Kidney capillary endothelial cell (primary cell): Measurements from ENCODE around the gene SHC4.
A peak's percentile ranks its signal among the peaks of the same experiment; 100 is the strongest.
"Not testable (repeated sequence)": the region's sequence is repeated elsewhere in the genome, so short reads cannot be mapped to it uniquely, and the experiment has no call there.

ENCODE experiments used
- DNase-seq: peaks from one replicate; pipeline ENCODE4 v3.0.0-alpha.2; 2018; ENCODE audit warnings: low spot score

SHC4 gene

GRCh38 chr15:48963524-48964113 lies at the start of gene SHC4:
TSS of gene SHC4 (minus strand) at chr15:48963919. CDS start at chr15:48963015, 904 bp downstream.
- peak; percentile 82 for DNase-seq

GRCh38 chr15:48999314-48999713 lies 35.6 kb upstream of the SHC4 start:
- no peak for DNase-seq

- no peak for DNase-seq
Measured at GRCh38 chr15:48996276-48996675, 32.6 kb upstream of the SHC4 start.

GRCh38 chr15:48993380-48993779 lies 29.7 kb upstream of the SHC4 start:
- no peak for DNase-seq

- no peak for DNase-seq
Measured at GRCh38 chr15:48992545-48992944, 28.8 kb upstream of the SHC4 start.

GRCh38 chr15:48992096-48992495 lies 28.4 kb upstream of the SHC4 start:
- no peak for DNase-seq

GRCh38 chr15:48989170-48989569 lies 25.5 kb upstream of the SHC4 start:
- DNase-seq: no peak

- no peak for DNase-seq
Measured at GRCh38 chr15:48987142-48987541, 23.4 kb upstream of the SHC4 start.

GRCh38 chr15:48986240-48986639 lies 22.5 kb upstream of the SHC4 start:
- DNase-seq: no peak

GRCh38 chr15:48985516-48985915 lies 21.8 kb upstream of the SHC4 start:
- DNase-seq: no peak

GRCh38 chr15:48984811-48985352 lies 21.2 kb upstream of the SHC4 start:
- no peak for DNase-seq

GRCh38 chr15:48984021-48984710 lies 20.4 kb upstream of the SHC4 start:
- DNase-seq: no peak

GRCh38 chr15:48983300-48983699 lies 19.6 kb upstream of the SHC4 start:
- no peak for DNase-seq

GRCh38 chr15:48981941-48982340 lies 18.2 kb upstream of the SHC4 start:
- no peak for DNase-seq

GRCh38 chr15:48978638-48979037 lies 14.9 kb upstream of the SHC4 start:
- DNase-seq: no peak

- DNase-seq: no peak
Measured at GRCh38 chr15:48976444-48977088, 12.8 kb upstream of the SHC4 start.

GRCh38 chr15:48975472-48976419 lies 12.0 kb upstream of the SHC4 start:
- DNase-seq: peak; percentile 79

GRCh38 chr15:48974882-48975281 lies 11.2 kb upstream of the SHC4 start:
- DNase-seq: no peak

GRCh38 chr15:48972750-48973503 lies 9.2 kb upstream of the SHC4 start:
- no peak for DNase-seq

- not testable (repeated sequence) for DNase-seq
Measured at GRCh38 chr15:48970926-48971325, 7.2 kb upstream of the SHC4 start.

GRCh38 chr15:48968066-48968465 lies 4.3 kb upstream of the SHC4 start:
- DNase-seq: no peak
